ENCODE results near the gene PDLIM1.
A peak's percentile ranks its signal among the peaks of the same experiment; 100 is the strongest.
"Not testable (repeated sequence)": the region's sequence is repeated elsewhere in the genome, so short reads cannot be mapped to it uniquely, and the experiment has no call there.

PDLIM1 gene

DNA sequence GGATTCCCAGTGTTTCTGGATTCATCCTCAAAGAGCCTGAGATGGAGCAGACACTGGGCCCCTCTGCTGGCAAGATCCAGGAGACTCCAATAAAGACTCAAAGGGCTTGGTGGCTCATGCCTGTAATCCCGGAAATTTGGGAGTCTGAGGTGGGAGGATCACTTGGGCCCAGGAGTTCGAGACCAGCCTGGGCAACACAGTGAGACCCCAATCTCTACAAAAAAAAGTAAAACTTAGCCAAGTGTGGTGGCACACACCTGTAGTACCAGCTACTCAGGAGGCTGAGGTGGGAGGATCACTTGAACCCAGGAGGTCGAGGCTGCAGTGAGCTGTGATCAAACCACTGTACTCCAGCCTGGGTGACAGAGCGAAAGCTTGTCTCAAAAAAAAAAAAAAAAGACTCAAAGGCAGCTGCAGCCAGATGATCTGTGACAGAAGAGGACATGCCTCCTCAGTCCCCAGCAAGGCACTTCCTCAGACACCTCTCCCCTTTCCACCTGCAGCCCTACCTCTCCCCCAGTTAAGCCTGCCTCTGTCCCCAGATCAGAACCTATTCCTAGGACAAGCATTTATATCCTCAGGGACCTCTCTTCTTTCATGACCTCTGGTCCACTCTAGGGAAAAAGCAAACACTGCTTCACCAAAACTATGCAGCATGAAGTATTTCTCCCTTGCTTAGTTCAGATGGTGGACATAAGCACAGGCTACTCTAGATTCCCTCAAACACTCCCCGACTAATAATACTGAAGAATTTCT is 27.9 kb downstream of the PDLIM1 start:
- no peak for DNase-seq

DNA sequence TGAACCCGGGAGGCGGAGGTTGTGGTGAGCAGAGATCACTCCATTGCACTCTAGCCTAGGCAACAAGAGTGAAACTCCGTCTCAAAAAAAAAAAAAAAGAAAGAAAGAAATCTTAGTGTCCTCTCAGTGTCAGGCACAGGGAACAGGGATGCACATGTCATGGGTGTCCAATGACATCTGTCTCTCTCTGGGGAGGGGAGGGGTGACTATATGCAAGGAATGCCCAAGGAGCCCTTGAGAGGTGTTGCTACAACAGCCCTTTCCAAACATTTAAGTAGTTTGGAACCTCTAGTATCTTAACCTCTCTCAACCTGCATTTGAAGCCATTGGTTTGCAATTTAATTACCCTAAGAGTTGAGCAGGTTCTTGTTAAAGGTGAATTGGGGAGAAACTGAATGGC is 28.9 kb downstream of the PDLIM1 start:
- DNase-seq: no peak

DNA sequence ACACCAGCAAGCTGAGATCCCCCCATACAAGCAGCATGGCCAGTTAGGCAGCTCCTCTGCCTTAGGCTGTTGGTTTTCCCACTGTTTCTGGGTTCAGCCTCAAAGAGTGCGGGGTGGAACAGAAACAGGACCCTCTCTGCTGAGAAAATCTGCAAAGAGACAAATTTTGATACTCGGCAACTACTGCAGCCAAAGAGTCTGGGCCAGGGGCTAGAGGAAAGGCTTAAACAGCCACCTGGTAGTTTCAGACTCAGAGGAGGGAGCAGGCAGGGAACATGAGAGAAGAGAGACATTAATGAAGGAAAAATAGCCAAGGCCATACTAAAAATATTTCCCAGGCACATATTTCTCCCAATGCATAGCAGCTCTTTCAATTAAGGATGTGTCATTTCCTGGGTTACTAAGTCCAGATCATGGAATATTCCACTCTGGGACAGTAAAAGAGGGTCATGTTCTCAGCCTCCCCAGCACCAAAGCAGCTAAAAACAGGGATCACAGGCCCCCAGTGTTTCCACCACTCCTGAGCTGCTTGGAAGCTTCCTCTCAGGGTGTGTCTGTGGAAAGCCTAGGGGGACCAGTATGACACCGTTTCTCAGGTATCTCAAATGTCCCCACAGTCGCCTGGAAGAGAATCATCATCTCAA is 29.8 kb downstream of the PDLIM1 start:
- no peak for DNase-seq

DNA sequence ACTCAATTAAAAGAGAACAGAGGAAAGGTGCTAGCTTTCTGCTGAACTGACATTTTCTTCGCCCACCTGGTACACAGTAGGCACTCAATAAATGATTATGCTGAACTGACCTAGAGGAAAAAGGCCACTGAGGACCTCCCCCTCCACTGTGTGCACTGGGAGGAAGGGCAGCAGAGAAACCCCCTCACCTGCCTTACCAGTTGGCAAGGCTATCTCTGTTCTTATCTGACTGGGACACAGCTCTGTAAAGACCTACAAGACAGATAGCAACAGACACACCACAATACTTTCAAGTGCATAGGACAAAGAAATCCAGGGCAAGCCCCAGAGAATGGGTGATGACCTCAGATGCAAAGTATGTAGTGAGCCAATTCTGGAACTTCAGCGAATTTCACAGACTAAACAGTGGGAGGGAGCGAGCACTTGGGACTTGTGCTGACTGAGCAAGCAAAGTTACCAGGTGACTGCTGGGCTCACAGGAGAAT is 30.4 kb downstream of the PDLIM1 start:
- DNase-seq: no peak

DNA sequence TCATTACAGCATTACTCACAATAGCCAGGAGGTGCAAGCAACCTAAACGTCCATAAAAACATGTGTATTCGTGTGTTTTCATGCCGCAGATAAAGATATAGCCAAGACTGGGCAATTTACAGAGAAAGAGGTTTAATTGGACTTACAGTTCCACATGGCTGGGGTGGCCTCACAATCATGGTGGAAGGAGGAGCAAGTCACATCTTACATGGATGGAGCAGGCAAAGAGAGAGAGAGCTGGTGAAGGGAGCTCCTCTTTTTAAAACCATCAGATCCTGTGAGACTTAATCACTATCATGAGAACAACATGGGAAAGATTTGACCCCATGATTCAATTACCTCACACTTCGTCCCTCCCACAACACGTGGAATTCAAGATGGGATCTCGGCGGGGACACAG is 33.0 kb downstream of the PDLIM1 start:
- no peak for DNase-seq

DNA sequence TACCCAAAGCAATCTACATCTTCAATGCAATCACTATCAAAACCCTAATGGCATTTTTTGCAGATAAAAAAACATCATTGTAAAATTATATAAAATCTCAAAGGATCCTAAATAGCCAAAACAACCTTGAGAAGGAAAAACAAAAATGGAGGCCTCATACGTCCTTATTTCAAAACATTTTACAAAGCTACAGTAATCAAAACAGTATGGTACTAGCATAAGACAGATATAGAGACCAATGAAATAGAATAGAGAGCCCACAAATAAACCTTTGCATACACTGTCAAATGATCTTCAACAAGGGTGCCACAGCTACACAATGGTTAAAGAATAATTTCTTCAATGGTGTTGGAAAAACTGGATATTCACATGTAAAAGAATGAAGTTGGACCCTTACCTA is 34.5 kb downstream of the PDLIM1 start:
- DNase-seq: no peak

DNA sequence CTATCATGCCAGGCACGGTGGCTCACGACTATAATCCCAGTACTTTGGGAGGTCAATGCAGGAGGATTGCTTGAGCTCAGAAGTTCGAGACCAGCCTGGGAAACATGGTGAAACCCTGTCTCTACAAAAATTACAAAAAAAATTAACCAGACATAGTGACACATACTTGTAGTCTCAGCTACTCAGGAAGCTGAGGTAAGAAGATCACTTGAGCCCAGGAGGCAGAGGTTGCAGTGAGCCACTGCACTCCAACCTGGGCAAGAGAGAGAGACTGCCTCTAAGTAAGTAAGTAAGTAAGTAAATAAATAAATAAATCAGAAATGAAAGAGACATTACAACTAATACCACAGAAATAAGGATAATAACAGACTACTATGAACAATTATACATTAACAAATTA is 36.2 kb downstream of the PDLIM1 start:
- DNase-seq: no peak

DNA sequence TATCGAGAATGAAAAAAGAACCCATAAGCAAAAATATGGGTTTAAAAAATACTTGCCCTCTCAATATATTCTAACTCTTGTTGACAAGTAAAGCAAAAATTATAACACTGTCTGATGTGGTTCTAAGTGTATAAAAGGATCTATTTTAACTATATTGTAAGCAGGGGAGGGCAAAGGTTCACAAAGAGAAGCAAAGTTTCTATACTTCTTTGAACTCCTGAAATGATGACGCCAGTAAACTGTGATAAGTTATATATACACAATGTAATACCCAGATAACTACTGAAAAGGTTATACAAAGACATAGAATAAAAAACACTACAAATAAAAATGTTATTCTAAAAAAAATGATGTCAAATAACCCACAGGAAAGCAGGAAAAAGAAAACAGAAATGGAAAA is 37.1 kb downstream of the PDLIM1 start:
- no peak for DNase-seq

DNA sequence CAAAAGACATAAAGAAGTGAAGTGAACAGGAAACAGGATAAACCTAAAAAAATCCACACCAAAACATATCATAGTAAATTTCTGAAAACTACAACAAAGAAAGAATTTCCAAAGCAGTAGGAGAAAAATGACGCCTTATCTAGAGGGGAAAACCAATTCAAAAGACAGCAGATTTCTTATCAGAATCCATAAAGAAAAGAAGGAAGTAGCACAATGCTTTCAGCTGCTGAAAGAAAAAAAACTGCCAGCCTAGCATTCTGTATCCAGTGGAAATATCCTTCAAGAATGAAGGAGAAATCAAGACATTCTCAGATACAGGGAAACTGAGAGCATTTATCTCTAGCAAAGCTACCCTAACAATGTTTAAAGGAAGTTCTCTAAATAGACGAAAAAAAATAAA is 37.8 kb downstream of the PDLIM1 start:
- DNase-seq: no peak

DNA sequence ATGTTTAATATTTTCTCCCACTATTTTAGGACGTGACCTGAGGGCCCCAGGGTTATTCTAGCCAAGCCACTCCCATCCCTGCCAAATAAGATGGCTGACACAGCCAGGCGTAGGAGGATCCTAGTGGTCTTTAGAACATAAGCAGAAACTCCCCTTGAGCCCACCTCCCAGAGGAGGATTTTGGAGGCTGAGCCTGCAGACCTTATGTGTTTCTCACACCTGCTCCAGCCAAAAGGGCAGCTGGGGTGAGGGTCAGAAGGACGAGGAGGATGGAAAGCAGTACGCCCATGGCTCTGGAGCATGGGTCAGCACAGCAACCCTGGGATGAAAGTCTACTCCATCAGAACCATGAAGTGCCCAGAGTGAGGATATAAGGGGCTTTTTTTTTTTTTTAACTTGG is 39.9 kb downstream of the PDLIM1 start:
- no peak for DNase-seq

DNA sequence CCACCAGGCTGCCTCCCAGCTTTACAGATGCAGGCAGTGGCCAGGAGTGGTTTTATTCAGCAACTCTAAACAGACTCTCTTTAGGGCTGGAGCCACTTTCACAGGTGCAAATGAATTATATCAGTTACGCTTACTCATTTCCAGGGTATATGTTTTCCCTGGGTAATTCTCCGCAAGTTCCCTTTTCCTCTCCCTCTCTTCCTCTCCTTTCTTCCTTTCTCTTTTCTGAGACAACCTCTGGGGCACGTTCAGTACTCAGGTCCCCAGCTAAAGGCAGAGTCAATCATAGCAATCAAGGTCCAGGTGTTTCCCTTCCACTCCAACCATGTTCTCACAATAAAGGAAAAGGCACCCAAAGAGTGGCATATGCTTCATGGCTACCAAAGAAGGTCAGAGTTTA is 41.3 kb downstream of the PDLIM1 start:
- DNase-seq: no peak

DNA sequence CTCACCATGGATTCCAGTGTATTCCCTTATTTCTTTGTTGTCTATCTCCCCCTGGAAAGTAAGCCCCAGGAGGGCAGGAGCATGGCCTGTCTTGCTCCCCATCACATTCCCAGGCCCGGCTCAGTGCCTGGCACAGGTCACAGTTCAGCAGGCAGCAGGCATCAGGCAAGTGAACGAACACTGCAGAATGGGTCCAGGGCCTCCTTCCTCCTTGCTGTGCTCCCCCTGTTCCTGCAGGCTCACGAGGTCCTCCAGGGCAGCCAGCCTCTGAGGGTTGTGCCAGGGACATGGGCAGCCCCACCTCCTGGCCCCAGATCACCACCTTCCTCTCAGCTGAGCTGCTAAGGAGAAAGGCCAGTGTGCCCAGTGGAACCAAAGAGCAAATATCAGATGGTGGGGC is 41.8 kb downstream of the PDLIM1 start:
- DNase-seq: no peak

DNA sequence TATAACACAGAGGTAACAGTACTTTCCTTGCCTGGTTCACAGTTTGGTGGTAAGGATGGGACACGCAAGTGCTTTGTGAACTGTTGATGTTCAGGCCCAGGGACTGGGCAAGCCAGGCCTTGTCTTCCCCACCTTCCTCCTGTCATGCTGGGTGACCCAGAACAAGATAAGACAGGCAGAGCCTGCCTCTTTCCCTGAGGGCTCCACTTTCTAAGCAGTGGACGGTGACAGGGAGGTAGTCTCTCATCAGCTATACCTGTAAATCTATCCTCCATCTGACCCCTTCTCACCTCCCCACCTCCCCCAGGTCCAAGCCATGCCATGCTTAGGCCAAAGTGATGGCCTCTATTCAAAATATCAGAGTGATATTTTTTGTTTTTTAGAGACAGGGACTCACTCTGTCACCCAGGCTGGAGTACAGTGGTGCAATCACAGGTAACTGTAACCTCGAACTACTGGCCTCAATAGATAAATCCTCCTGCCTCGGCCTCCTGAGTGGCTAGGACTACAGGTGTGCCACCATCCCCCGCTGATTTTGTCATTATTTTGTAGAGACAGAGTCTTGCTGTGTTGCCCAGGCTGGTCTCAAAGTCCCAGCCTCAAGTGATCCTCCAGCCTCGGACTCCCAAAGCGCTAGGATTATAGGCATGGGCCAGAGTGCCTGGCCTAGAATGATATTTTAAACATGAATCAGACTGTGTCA is 42.8 kb downstream of the PDLIM1 start:
- no peak for DNase-seq

DNA sequence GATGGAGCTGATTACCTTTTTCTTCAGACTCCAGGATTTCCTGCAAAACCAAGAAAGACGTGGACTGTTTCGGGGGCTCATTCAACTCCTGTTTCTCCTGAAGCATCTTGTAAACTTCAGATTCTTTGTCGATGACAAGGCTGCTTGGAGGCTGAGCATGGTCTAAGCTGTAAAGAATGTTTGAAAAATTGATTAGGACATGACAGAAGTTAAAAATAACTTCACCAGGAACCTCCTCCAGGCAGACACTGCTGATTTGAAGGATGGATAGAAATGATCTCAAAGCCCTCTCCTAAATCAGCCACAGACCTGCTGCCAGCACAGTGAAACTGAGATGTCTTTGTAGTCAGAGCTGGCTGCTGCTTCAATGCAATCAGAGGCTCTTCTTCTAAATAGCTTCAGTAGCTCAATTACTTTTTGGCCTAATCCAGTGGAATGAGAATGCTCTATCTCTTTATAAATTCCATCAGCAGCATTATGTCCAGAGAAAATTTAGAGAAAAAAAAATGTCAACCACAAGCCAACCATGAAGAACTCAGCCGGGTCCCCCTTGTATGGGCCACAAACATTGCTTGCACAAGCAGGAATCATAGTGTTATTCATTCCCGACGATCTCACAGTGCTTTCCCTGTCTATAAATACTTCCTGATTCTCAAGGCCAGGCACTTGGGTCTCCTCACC is 43.5 kb downstream of the PDLIM1 start:
- DNase-seq: no peak

DNA sequence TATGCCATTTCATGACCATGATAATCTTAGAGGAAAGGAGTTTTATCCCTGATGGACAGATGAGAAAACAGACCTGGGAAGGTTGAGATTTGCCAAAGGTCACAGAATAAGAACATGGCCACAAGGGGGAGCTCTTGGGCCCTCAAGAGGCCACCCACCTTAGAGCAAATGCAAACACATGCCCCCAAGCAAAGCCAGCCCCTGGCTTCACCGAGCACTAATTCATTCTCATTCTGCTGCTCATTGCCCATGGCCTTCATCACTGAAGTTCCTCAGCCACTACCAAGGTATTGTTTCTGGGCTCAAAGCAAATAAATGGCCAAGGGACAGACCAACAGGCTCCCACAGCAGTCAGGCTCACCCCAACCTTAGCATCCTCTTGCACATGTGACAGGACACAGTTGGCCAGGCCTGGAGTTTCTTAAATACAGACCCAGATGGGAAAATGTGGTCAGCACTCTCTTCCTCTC is 44.2 kb downstream of the PDLIM1 start:
- DNase-seq: no peak

DNA sequence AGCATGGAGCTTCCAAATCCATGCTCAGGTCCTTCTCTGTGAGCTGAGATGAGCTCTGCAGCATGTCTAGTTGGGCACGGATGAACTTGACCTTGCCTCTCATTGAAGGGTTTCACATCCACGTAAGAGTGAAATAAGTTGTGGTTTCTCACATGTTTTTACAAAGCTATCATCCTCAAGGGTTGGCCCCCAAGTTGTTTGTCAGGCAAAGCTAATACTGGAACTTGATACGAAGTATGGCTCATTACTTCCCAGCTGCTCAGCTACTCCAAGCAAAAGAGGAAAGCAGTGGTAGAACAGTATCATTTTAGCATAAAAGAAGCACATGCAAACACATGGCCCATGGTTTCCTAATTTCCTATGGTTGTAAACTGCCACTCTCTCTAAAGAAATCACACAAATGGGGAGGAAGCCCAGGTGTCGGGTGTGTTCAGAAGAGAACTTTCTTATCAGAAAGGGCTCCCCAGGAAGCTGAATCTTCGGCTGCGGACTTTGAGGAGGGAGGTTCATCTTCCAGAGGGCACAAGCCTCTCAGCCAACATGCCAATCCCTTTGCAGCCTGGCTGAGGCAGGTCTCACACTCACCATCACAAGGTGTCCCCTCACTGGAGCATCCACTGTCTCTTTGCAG is 45.3 kb downstream of the PDLIM1 start:
- no peak for DNase-seq

DNA sequence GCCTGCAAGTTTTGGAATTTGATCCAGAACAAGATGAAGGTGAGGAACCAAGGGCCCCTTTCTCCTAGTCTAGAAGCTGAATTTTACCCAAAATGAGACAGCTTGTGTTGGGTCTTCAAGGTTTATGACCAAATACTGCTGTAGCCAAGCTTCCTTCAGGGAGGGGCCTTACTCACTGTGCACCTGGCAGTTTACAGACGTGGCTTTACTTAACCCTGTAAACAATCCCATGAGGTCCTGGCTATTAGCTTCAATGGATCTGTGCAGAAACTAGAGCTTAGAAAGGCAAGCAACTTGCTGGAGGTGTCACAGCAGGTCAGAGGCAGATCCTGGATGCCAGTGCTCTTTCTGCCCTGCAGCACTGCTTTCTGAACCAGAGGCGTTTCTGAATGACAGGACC is 46.7 kb downstream of the PDLIM1 start:
- DNase-seq: no peak

DNA sequence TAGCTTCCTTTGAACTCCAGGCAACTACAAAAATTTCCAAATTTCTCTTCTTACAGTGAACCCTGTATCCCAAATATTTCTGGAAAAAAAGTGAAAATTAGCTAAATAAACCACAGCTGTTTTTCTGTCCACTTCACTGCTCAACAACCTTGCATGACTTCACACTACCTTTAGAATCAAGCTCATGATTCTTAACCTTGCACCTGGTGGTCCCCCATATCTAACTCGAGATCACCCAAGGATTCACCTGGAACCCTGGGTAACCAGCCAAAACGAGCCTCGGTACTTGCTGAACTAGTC is 47.5 kb downstream of the PDLIM1 start:
- DNase-seq: no peak

DNA sequence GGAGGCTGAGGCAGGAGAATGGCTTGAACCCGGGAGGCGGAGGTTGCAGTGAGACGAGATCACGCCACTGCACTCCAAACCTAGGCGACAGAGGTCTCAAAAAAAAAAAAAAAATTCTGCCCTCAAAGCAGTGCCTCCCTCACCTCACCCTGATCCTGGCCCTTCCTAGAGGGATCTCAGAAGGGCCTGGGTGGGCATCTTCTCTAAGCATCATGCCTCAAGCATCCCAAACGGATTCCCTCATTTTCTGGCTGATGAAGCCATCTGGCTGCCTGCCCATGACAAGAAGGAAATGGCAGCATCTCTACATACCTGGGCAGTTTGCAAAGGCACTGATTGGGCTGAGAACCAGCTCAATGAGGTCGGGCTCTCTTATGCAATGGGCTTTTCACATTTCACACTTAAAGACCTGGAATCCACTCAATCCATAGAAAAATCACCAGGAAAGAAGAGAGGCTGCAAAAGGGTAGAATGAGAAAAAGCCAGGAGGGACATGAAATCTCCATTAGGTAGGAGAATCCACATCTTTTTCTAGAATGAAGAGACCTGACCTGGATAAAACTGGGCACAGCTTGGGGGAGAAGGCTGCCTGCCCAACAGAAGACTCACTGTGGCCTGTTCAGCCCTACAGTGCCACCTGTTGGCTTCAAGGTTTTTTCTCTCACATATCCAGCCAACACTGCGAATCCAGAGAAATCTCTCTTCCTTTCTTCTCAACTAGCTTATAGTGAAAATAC is 48.1 kb downstream of the PDLIM1 start:
- peak; percentile 10 to 55 for DNase-seq

DNA sequence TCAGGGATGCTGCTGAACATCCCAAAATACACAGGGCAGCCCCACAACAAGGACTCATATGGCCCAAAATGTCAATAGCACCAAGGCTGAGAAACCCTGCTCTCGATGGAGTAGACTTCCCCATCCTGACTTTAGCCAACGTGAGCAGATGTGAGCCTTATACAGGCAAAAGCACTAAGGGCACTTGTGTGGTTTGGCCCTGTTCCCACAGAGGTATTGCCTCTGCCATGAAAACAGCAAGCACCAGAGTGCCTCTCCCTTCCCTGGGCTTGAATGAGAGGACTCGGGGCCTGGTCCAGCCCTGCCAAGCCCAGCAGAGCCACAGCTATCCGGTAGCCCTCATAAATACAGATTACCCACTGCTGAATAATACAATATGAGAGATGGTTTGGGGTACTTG is 49.3 kb downstream of the PDLIM1 start:
- no peak for DNase-seq

DNA sequence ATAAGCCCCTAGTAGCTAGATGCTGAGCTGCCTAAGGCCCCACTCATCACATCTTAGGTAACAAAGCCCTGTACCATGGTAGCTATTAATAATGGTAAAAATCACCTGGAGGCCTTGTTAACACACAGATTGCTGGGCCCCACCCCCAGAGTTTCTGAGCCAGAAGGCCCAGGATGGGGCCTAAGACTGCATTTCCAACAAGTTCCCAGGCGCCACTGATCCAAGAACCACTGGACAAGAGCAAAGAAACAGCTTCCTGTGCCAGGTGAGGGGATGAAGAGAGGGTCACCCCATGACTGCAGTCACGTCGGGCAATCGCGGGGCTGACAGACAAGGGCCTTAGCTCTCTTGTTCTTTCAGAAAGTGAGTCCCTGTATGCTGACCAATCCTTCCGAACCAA is 50.0 kb downstream of the PDLIM1 start:
- no peak for DNase-seq

DNA sequence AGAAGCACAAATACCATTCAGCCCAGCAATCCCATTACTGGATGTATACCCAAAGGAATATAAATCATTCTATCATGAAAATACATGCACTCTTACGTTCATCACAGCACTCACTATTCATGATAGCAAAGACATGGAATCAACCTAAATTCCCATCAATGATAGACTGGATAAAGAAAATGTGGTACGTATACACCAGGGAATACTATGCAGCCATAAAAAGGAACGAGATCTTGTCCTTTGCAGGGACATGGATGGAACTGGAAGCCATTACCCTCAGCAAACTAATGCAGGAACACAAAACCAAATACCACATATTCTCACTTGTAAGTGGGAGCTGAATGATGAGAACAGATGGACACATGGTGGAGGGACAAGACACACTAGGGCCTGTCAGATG is 50.7 kb downstream of the PDLIM1 start:
- DNase-seq: not testable (repeated sequence)
